IMR-90 (cell line): ENCODE data around the gene OR1D5. TPM values are rescaled to one million over a fixed set of nuclear protein-coding genes. Genes with fewer than 3 reads are reported as not detected.

Experiments
- ATAC-seq: fragments of 200-7000 bp; cut with Tn5 transposase; 2 replicates; pipeline ENCODE4 v1.9.1; 2020; ENCODE audit warnings: low read depth, mild to moderate bottlenecking, moderate library complexity
- BruUV-seq: library from RNA; stranded (reverse); fragments of 400-500 nt; replicated peaks from 2 replicates; lab custom pipeline; 2021; lab: Mats Ljungman, UMichigan
- CTCF ChIA-PET: fragments of 300-600 bp; formaldehyde crosslinking; extraction: SDS; loops from one replicate; lab custom pipeline; 2021; ENCODE audit warnings: antibody characterized with exemption; lab: Yijun Ruan, JAX
- POLR2A ChIA-PET: fragments of 300-600 bp; sonication (Branson Sonifier 250); formaldehyde crosslinking; loops from one replicate; lab custom pipeline; 2022; ENCODE audit warnings: antibody characterized with exemption; ENCODE audit not compliant: unreplicated experiment; lab: Charles Lee
- DNase-seq: peaks from one replicate; pipeline ENCODE4 v3.0.0; 2013
- H2AFZ ChIP-seq: replicated peaks from 2 replicates; pipeline ENCODE3; 2013; ENCODE audit warnings: low read length, mild to moderate bottlenecking; ENCODE audit not compliant: poor library complexity
- H2AK5ac ChIP-seq: 2 replicates; pipeline ENCODE4 v1.6.1; 2013; ENCODE audit warnings: low read depth, low read length, inconsistent platforms
- H2AK9ac ChIP-seq: replicated peaks from 2 replicates; pipeline ENCODE3; 2013; ENCODE audit warnings: mild to moderate bottlenecking, low read depth, low read length, moderate library complexity; ENCODE audit not compliant: poor library complexity
- H2BK120ac ChIP-seq: 2 replicates; pipeline ENCODE4 v1.6.1; 2013; ENCODE audit warnings: low read depth, low read length, inconsistent platforms
- H2BK15ac ChIP-seq: 3 replicates; pipeline ENCODE4 v1.6.1; 2013; ENCODE audit warnings: low read depth, low read length, inconsistent platforms
- H2BK20ac ChIP-seq: 2 replicates; pipeline ENCODE4 v1.6.1; 2013; ENCODE audit warnings: low read depth, mild to moderate bottlenecking, inconsistent platforms, low read length, moderate library complexity
- H2BK5ac ChIP-seq: 2 replicates; pipeline ENCODE4 v1.6.1; 2013; ENCODE audit warnings: mild to moderate bottlenecking, low read depth, low read length, inconsistent platforms; ENCODE audit not compliant: poor library complexity, severe bottlenecking
- H3K14ac ChIP-seq: replicated peaks from 2 replicates; pipeline ENCODE4 v1.6.1; 2013; ENCODE audit warnings: low read depth, low read length, inconsistent platforms
- H3K18ac ChIP-seq: 2 replicates; pipeline ENCODE4 v1.6.1; 2013; ENCODE audit warnings: low read depth, low read length, control low read depth
- H3K23ac ChIP-seq: 2 replicates; pipeline ENCODE4 v1.6.1; 2013; ENCODE audit warnings: low read depth, low read length, inconsistent platforms
- H3K27ac ChIP-seq: 2 replicates; pipeline ENCODE4 v1.5.1; 2013; ENCODE audit warnings: mild to moderate bottlenecking, control low read depth, low read length; ENCODE audit not compliant: insufficient read depth
- H3K27me3 ChIP-seq: 2 replicates; pipeline ENCODE4 v1.6.1; 2013; ENCODE audit warnings: low read length; ENCODE audit not compliant: control insufficient read depth, insufficient read depth
- H3K36me3 ChIP-seq: 2 replicates; pipeline ENCODE4 v1.6.1; 2013; ENCODE audit warnings: low read length, mixed read lengths; ENCODE audit not compliant: control insufficient read depth, insufficient read depth
- H3K4ac ChIP-seq: 2 replicates; pipeline ENCODE4 v1.6.1; 2013; ENCODE audit warnings: low read depth, low read length, inconsistent platforms
- H3K4me1 ChIP-seq: 2 replicates; pipeline ENCODE4 v1.6.1; 2013; ENCODE audit warnings: low read length, mixed read lengths; ENCODE audit not compliant: control insufficient read depth, insufficient read depth
- H3K4me2 ChIP-seq: 2 replicates; pipeline ENCODE4 v1.6.1; 2013; ENCODE audit warnings: low read depth, mild to moderate bottlenecking, control low read depth, low read length, moderate library complexity
- H3K4me3 ChIP-seq: 2 replicates; pipeline ENCODE4 v1.5.1; 2013; ENCODE audit warnings: low read depth, mild to moderate bottlenecking, control low read depth, low read length, moderate library complexity; ENCODE audit not compliant: insufficient read depth
- H3K56ac ChIP-seq: 2 replicates; pipeline ENCODE4 v1.6.1; 2013; ENCODE audit warnings: low read length, inconsistent platforms; ENCODE audit not compliant: insufficient read depth; ENCODE audit errors: extremely low read depth
- H3K79me1 ChIP-seq, 2 experiments: 2 replicates each; pipeline ENCODE4 v1.6.1; 2013; ENCODE audit warnings: low read length in 2 of 2, inconsistent platforms in 1 of 2, low read depth in 1 of 2
- H3K9ac ChIP-seq: 2 replicates; pipeline ENCODE4 v1.6.1; 2013; ENCODE audit warnings: low read depth, low read length, control low read depth
- H3K9me1 ChIP-seq: 2 replicates; pipeline ENCODE4 v1.6.1; 2013; ENCODE audit warnings: low read length, inconsistent platforms; ENCODE audit not compliant: insufficient read depth
- H3K9me3 ChIP-seq: 2 replicates; pipeline ENCODE4 v1.6.1; 2013; ENCODE audit warnings: low read length; ENCODE audit not compliant: control insufficient read depth, insufficient read depth
- H4K20me1 ChIP-seq: 2 replicates; pipeline ENCODE4 v1.6.1; 2013; ENCODE audit warnings: low read length, inconsistent platforms; ENCODE audit not compliant: insufficient read depth
- H4K5ac ChIP-seq: 2 replicates; pipeline ENCODE4 v1.6.1; 2013; ENCODE audit warnings: mild to moderate bottlenecking, low read depth, low read length, control low read depth
- H4K8ac ChIP-seq, 2 experiments: 2 replicates each; pipeline ENCODE4 v1.6.1; 2013; ENCODE audit warnings: low read depth in 2 of 2, low read length in 2 of 2, control low read depth in 1 of 2, inconsistent platforms in 1 of 2
- H4K91ac ChIP-seq: 2 replicates; pipeline ENCODE4 v1.6.1; 2013; ENCODE audit warnings: low read depth, low read length, inconsistent platforms; ENCODE audit not compliant: insufficient read depth
- CEBPB ChIP-seq: IDR thresholded peaks from 2 replicates; pipeline ENCODE4 v1.6.1; 2012; ENCODE audit warnings: low read depth, low read length, improper control_type of control experiment
- FOS ChIP-seq: fragments of 150-350 bp; IDR thresholded peaks from 2 replicates; pipeline ENCODE4 v1.6.1; 2016; ENCODE audit warnings: low read depth, low read length
- MAZ ChIP-seq: IDR thresholded peaks from 2 replicates; pipeline ENCODE4 v1.6.1; 2012; ENCODE audit warnings: low read depth, mild to moderate bottlenecking, low read length, improper control_type of control experiment, moderate library complexity, borderline replicate concordance
- RCOR1 ChIP-seq: IDR thresholded peaks from 2 replicates; pipeline ENCODE4 v1.6.1; 2012; ENCODE audit warnings: mild to moderate bottlenecking, low read length, improper control_type of control experiment; ENCODE audit not compliant: insufficient replicate concordance
- SMC3 ChIP-seq: fragments of 150-350 bp; IDR thresholded peaks from 2 replicates; pipeline ENCODE4 v1.6.1; 2016; ENCODE audit warnings: low read depth, mild to moderate bottlenecking, antibody characterized with exemption, low read length, moderate library complexity
- WGBS, 2 experiments: methylation state at CpG; one replicate each; pipeline versions ENCODE4 v1.1.5 to v1.1.7; 2013; ENCODE audit warnings: missing lambda C conversion rate in 2 of 2; ENCODE audit not compliant: insufficient read length in 1 of 2; ENCODE audit errors: extremely low coverage in 2 of 2; 5-methylcytosine and 5-hydroxymethylcytosine counted together
- dilution Hi-C: fragments of 300-500 bp; cut with HindIII; formaldehyde crosslinking; loops from one replicate; pipeline ENCODE4 v1.14.3; 2018; ENCODE audit warnings: low sequenced_read_pairs; ENCODE audit not compliant: unreplicated experiment
- in situ Hi-C: fragments of 300-500 bp; cut with MboI; formaldehyde crosslinking; loops from 3 replicates; pipeline ENCODE4 v1.14.3; 2019; ENCODE audit warnings: low sequenced_read_pairs, inconsistent platforms, mixed read lengths
- intact Hi-C: fragments of 100-400 bp; cut with micrococcal nuclease; formaldehyde crosslinking; loops from 2 replicates; pipeline ENCODE4 v1.10.0; 2022
- polyA plus RNA-seq, 3 experiments: library from polyadenylated mRNA; depleted of rRNA; stranded (reverse); fragments of >200 nt; gene quantifications; 2 replicates each; pipeline ENCODE4 v1.2.3, GENCODE V29; 2012; ENCODE audit warnings: low replicate concordance in 1 of 3
- total RNA-seq: library from RNA; depleted of rRNA; stranded (reverse); fragments of >200 nt; gene quantifications from 2 replicates; pipeline ENCODE4 v1.2.3, GENCODE V29; 2012

OR1D5 gene
- total and polyA plus RNA-seq, 2 of the 4 experiments (the other 2 are of a cell fraction), result not detected

DNA sequence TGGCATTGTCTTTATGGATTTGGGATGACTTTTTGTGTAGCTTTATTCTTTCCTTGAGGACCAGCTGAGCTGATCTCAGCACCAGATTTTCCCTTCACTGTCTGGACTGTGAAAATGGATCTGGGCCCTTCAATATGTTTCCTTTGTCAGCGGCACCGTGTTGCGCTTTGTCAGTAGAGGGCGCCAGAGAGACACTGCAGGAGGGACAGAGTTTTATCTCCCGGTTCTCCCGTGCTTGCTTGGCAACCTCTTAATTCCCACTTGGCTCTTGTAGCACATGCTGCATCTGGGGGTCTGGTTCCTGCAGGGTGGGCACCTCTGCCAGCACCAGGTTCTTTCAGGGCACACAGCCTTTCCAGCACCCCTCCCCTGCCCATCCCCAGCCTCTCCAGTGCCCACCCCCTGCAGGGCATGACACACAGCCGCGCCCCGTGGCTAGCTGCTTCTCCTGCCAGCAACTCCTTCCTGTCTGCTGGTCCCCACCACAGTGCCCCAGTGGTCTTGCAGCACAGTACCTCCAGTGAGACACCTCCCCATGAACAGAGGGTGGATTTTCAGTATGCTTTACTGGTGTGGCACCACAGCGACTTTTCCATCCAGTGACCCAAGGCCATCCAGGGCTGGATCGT lies 19.6 kb downstream of the OR1D5 start:
- Histone ChIP-seq H3K4me1 (no peaks in the 10 kb centered on the region), H4K91ac (no peak overlapping the region), H3K79me1 (no peaks in the 10 kb centered on the region), H2BK120ac (no peak overlapping the region), H3K9me3 (peaks cover 12% of the 10 kb centered on the region), H4K8ac (no peak overlapping the region), H3K4me3 (no peak overlapping the region), H2BK15ac (no peak overlapping the region), H3K56ac (no peak overlapping the region), H3K18ac (no peak overlapping the region), H2AK9ac (no peak overlapping the region), H3K36me3 (no peaks in the 10 kb centered on the region), H3K27me3 (no peaks in the 10 kb centered on the region; the same call in 1 of the 2 replicates), H3K14ac (no peak overlapping the region), H2BK5ac (no peak overlapping the region), H3K4ac (no peak overlapping the region), H2AFZ (no peak overlapping the region), H3K27ac (no peak overlapping the region), H4K20me1 (no peaks in the 10 kb centered on the region; the same call in 1 of the 2 replicates), H3K4me2 (no peak overlapping the region), H3K9me1 (no peaks in the 10 kb centered on the region), H2BK20ac (no peak overlapping the region), H4K5ac (no peak overlapping the region), H3K9ac (no peak overlapping the region), H3K23ac (no peak overlapping the region), H2AK5ac (no peak overlapping the region)
- CTCF ChIA-PET, result no interaction called here
- dilution Hi-C loops, result no loop called here
- no TSS peak for BruUV-seq
- intact Hi-C loops, result loop anchor here (10.0 kb wide), 1 partner anchor 691 kb away; no protein-coding TSS in a partner anchor
- POLR2A ChIA-PET, result no interaction called here
- TF ChIP-seq RCOR1 (no peak), SMC3 (no peak), CEBPB (no peak), FOS (no peak), MAZ (no peak)
- in situ Hi-C loops, result loop anchor here (10.0 to 25.0 kb wide), 2 partner anchors 601 to 768 kb away; partner anchors contain the start of gene ITGAE
- 45% methylated on average over 4 of the region's 11 CpGs; no CpG with 5 or more reads in 1 of the 2 experiments for WGBS, 2 experiments
- DNase-seq (no peak), ATAC-seq (no peak)
